ENCODE results near the gene PALM. TPM values are rescaled to one million over a fixed set of nuclear protein-coding genes. Genes with fewer than 3 reads are reported as not detected.

The PALM gene
- total RNA-seq, 6 experiments from 2014 or later = 4.6 to 12.7 (median 7.1) TPM

DNA sequence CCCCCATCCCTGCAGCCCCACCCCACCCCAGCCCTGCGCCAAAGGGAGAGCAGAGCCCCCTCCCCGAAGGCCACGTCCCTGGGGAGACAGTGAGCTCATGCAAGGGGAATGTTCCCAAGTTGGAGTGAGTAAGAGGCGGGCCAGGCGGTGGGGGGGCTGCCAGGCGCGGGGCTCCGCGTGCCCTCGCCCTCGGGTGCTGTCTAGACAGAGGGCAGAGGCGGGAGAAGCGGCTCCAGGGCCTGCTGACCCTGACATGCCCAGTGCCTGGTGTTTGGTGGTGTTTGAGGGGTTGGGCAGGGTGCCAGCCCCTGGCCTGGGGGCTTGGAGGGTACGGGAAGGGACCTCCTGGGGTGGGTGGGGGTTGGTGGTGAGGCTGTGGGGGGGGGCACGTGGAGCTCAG, 31.5 kb upstream of the PALM start:
- WGBS (ENCODE audit: insufficient coverage, low coverage, low lambda C conversion rate, missing lambda C conversion rate) = no CpG with 5 or more reads among the region's 15 CpGs

DNA sequence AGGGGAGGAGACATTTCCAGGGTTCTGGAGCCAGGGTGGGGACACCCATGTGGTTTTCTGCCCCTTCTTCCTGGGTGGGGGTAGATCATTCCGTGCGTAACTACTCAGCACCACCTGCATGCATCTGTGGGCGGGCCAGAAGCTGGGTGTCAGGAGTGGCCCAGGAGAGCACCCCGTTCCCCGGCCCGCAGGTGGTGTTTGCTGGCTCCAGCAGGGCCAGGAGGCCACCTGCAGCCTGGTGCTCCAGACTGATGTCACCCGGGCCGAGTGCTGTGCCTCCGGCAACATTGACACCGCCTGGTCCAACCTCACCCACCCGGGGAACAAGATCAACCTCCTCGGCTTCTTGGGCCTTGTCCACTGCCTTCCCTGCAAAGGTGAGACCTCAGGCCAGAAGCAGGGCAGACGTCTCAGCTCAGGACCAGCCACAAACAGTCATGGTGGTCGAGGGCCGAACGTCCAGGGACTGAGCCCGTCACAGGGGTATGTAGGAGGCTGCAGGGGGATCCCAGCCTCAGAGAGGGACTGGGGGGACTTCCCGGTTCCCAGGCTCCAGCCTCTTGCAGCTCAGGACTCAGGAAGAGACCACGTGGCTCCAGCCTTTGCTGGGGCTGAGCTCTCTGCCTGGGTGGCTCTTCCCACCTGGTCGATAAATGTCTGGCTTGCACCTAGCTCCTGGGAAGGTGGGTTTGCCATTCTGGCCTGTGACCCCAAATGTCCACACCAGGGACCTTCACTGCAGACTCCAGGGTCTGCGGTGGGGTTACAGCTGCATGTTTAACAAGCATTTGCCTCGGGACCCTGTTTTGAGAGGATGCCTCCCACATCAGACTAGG, 30.9 kb upstream of the PALM start:
- Histone ChIP-seq H3K4me3 (no peak overlapping the region), H3K36me3 (no peaks in the 10 kb centered on the region), H3K9me3 (no peaks in the 10 kb centered on the region), H3K27ac (peak overlapping the region in 2 of 3 donors; percentile 53 to 75), H3K27me3 (no peaks in the 10 kb centered on the region), H3K4me1 (peaks cover 0 to 15% (median 0%) of the 10 kb centered on the region in 4 donors)
- TF ChIP-seq POLR2A (IDR thresholded peaks at IDR 0.05) = no peak
- TF ChIP-seq, protein P1, sequence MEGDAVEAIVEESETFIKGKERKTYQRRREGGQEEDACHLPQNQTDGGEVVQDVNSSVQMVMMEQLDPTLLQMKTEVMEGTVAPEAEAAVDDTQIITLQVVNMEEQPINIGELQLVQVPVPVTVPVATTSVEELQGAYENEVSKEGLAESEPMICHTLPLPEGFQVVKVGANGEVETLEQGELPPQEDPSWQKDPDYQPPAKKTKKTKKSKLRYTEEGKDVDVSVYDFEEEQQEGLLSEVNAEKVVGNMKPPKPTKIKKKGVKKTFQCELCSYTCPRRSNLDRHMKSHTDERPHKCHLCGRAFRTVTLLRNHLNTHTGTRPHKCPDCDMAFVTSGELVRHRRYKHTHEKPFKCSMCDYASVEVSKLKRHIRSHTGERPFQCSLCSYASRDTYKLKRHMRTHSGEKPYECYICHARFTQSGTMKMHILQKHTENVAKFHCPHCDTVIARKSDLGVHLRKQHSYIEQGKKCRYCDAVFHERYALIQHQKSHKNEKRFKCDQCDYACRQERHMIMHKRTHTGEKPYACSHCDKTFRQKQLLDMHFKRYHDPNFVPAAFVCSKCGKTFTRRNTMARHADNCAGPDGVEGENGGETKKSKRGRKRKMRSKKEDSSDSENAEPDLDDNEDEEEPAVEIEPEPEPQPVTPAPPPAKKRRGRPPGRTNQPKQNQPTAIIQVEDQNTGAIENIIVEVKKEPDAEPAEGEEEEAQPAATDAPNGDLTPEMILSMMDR (IDR thresholded peaks at IDR 0.05) = no peak
- DNase-seq = peak in 1 of 3 donors; percentile 26
- intact Hi-C loops (cut with DNase I) = no loop called here
- ATAC-seq = no peak
- WGBS (ENCODE audit: insufficient coverage, low coverage, low lambda C conversion rate, missing lambda C conversion rate) = 42% methylated on average over 13 of the region's 22 CpGs

More for the DNA sequence above, 31.5 kb upstream of the PALM start:
- intact Hi-C loops (cut with DNase I) = no loop called here
- Histone ChIP-seq H3K27ac (peak overlapping the region; percentile 31 to 75 (median 53)), H3K27me3 (no peaks in the 10 kb centered on the region), H3K9me3 (no peaks in the 10 kb centered on the region), H3K36me3 (no peaks in the 10 kb centered on the region), H3K4me1 (peaks cover 0 to 15% (median 0%) of the 10 kb centered on the region in 4 donors), H3K4me3 (peak overlapping the region; percentile 23 to 32 (median 27))
- DNase-seq (peak in 1 of 3 donors; percentile 42), ATAC-seq (no peak)
- TF ChIP-seq, protein P1 (IDR thresholded peaks at IDR 0.05) = no peak
- TF ChIP-seq POLR2A (IDR thresholded peaks at IDR 0.05) = no peak

DNA sequence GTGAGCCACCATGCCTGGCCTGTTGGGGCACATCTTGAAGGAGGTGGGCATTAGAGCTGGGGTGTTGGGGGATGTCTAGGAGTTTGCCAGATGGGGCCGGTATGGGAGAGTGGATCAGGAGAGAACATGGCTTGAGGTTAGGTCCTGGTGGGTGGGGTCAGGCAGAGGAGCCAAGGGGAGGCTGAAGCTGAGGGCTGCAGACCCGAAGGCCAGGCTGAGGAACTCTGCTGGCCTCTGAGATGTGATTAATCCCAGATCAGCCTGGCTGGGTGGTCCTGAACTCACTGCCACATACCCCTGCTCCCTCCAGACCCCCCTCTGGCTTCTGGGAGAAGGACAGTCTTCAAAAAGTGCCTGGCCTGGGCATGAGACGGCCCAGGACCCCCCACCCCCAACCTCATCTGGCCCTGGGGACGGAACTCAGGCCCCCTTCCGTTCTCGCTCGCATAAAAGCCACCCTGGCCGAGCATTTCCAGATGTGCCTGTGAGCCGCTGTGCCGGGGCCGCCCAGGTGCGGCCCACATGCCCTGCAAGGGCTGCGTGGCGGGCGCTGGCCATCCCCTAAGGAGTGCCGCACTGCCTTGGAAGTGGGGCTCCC, 29.8 kb upstream of the PALM start:
- H3K27me3 ChIP-seq = no peaks in the 10 kb centered on the region
- TF ChIP-seq, protein P1 (IDR thresholded peaks at IDR 0.05) = no peak
- no peak for TF ChIP-seq POLR2A (IDR thresholded peaks at IDR 0.05)
- intact Hi-C loops (cut with DNase I) = no loop called here
- no peak overlapping the region for H3K4me3 ChIP-seq
- DNase-seq = no peak
- peaks cover 0 to 15% (median 0%) of the 10 kb centered on the region in 4 donors for H3K4me1 ChIP-seq
- H3K36me3 ChIP-seq = no peaks in the 10 kb centered on the region
- ATAC-seq = no peak
- H3K9me3 ChIP-seq = no peaks in the 10 kb centered on the region
- WGBS (ENCODE audit: insufficient coverage, low coverage, low lambda C conversion rate, missing lambda C conversion rate) = 100% methylated on average over 1 of the region's 16 CpGs
- H3K27ac ChIP-seq = peak overlapping the region in 1 of 3 donors; percentile 87

DNA sequence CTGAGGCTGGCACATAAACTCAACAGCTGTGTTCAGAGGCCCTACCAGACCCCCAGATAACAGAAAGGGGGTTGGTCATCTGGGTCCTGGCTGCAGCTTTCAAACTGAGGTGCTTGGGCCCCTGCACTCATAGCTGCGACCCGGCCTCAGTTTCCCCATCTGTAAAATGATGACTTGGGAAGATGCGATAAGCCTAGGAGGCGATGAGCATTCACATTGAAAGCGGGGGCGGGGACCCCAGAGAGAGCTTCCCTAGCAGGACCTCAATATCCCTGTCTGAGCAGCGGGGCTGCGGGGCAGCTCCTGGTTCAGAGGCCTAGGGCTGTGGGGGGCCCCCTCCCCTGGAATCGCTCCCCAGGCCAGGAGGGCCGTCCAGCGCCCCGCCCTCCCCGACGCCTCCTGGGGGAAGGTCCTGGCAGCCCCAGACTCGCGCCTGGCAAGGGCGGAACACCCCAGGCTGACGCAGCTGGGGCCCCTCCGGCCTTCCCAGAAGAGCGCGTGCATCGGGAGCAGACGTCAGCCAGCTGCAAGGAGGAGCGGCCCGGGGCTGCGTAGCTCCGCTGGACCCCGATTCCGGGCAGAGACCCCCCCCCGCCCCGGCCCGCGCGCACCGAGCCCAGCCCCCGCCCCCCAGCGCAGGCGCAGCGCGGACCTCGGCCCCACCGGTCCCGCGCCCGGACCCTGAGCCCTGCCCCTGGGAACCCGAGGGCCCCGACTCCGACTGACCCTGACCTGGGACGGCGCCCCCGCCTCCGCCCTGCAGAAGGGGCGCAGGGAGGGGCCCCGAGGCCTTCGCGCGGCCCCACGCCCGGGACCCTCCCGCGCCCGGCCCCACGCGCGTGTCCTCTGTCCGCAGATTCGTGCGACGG, 29.1 kb upstream of the PALM start:
- intact Hi-C loops (cut with DNase I) = no loop called here
- peaks cover 0 to 11% (median 0%) of the 10 kb centered on the region in 4 donors for H3K4me1 ChIP-seq
- H3K4me3 ChIP-seq = peak overlapping the region; percentile 69 to 83 (median 69)
- TF ChIP-seq, protein P1 (IDR thresholded peaks at IDR 0.05) = no peak
- no peak for TF ChIP-seq POLR2A (IDR thresholded peaks at IDR 0.05)
- no peaks in the 10 kb centered on the region for H3K9me3 ChIP-seq
- no peaks in the 10 kb centered on the region for H3K27me3 ChIP-seq
- DNase-seq = peak in 2 of 3 donors; percentile 59 to 73
- ATAC-seq = peak in 1 of 4 donors; percentile 1
- H3K27ac ChIP-seq = peak overlapping the region; percentile 74 to 87 (median 80)
- 40% methylated on average over 2 of the region's 69 CpGs for WGBS (ENCODE audit: insufficient coverage, low coverage, low lambda C conversion rate, missing lambda C conversion rate)
- H3K36me3 ChIP-seq = no peaks in the 10 kb centered on the region
